Spleen (tissue), 11 donors: ENCODE data around the gene ALOXE3. TPM values are rescaled to one million over a fixed set of nuclear protein-coding genes. Genes with fewer than 3 reads are reported as not detected.
A peak's percentile ranks its signal among the peaks of the same experiment; 100 is the strongest.

Experiments used
- DNase-seq: peaks from one replicate; pipeline ENCODE4 v3.0.0-alpha.2; 2020
- H3K27ac ChIP-seq, 8 donors: fragments of 200-600 bp; sonication (generic) in 7 of 8; 1 replicate in 4 of 8; 2 replicates in 4 of 8; pipeline versions ENCODE4 v1.5.0 to v1.8.0; 2016 to 2021; ENCODE audit warnings: inconsistent platforms in 4 of 8, mild to moderate bottlenecking in 4 of 8, moderate library complexity in 1 of 8
- H3K27me3 ChIP-seq, 7 donors: fragments of 200-600 bp; sonication (generic) in 6 of 7; replicated peaks in 1 of 7; 1 replicate in 4 of 7; 2 replicates in 3 of 7; pipeline versions ENCODE4 v1.5.0 to v1.8.0; 2016 to 2021; ENCODE audit warnings: inconsistent platforms in 3 of 7, mild to moderate bottlenecking in 1 of 7
- H3K36me3 ChIP-seq, 6 donors: fragments of 200-600 bp; sonication (generic) in 5 of 6; 1 replicate in 4 of 6; 2 replicates in 2 of 6; pipeline versions ENCODE4 v1.5.0 to v1.8.0; 2016 to 2021; ENCODE audit warnings: inconsistent platforms in 2 of 6
- H3K4me1 ChIP-seq, 6 donors: fragments of 200-600 bp; sonication (generic) in 5 of 6; 1 replicate in 3 of 6; 2 replicates in 3 of 6; pipeline versions ENCODE4 v1.5.0 to v1.8.0; 2016 to 2021; ENCODE audit warnings: inconsistent platforms in 3 of 6
- H3K4me3 ChIP-seq, 8 donors: fragments of 200-600 bp; sonication (generic) in 7 of 8; 1 replicate in 4 of 8; 2 replicates in 4 of 8; pipeline versions ENCODE4 v1.5.0 to v1.8.0; 2016 to 2021; ENCODE audit warnings: inconsistent platforms in 4 of 8, mild to moderate bottlenecking in 4 of 8, moderate library complexity in 2 of 8
- H3K9me3 ChIP-seq, 8 donors: fragments of 200-600 bp; sonication (generic) in 7 of 8; 1 replicate in 4 of 8; 2 replicates in 4 of 8; pipeline versions ENCODE4 v1.5.0 to v1.8.0; 2016 to 2021; ENCODE audit warnings: inconsistent platforms in 4 of 8
- POLR2A ChIP-seq, 3 donors: fragments of 450-650 bp; IDR thresholded peaks; one replicate each; pipeline ENCODE4 v1.5.1; 2017; ENCODE audit warnings: antibody characterized with exemption in 3 of 3, mild to moderate bottlenecking in 1 of 3
- POLR2AphosphoS5 ChIP-seq, 3 donors: sonication (generic); formaldehyde crosslinking; IDR thresholded peaks; one replicate each; pipeline ENCODE4 v1.5.1; 2017; ENCODE audit warnings: antibody characterized with exemption in 3 of 3
- WGBS, 5 donors: extraction: QIAGEN DNeasy Blood & Tissue Kit in 3 of 5; methylation state at CpG; one replicate each; pipeline versions ENCODE4 v1.1.5 to v1.1.7; 2013 to 2018; 5-methylcytosine and 5-hydroxymethylcytosine counted together
- intact Hi-C: fragments of 100-400 bp; cut with DNase I; formaldehyde crosslinking; loops from one replicate; pipeline ENCODE4 v1.15.0; 2023; ENCODE audit warnings: low total_unique reads
- polyA plus RNA-seq, 3 donors: library from polyadenylated mRNA; stranded (reverse); fragments of 200-250 nt; gene quantifications; one replicate each; pipeline ENCODE4 v1.2.1, GENCODE V29; 2013
- total RNA-seq, 7 donors: library from RNA; depleted of rRNA in 3 of 7; stranded (reverse); fragments of >200 nt in 3 of 7; fragmentation: NEBNext Ultra II Directional in 4 of 7; extraction: Animal tissue kit (Norgen Biotek cat#: 25700) in 4 of 7; gene quantifications; one replicate each; pipeline versions ENCODE4 v1.1.0 to v1.2.1, GENCODE V29; 2016 to 2021
- TF ChIP-seq, protein P1 (sequence below), 11 experiments: fragments of 200-600 bp in 7 of 11; fragments of 450-650 bp in 4 of 11; sonication (generic) in 4 of 11; IDR thresholded peaks in 8 of 11; conservative IDR thresholded peaks in 3 of 11; 1 replicate in 7 of 11; 2 replicates in 4 of 11; pipeline versions ENCODE4 v1.4.0 to v1.8.0; 2016 to 2021; ENCODE audit warnings: antibody characterized with exemption in 11 of 11, inconsistent platforms in 4 of 11, mild to moderate bottlenecking in 1 of 11
- donor health status: healthy with polysubstance abuse.
- donor health status: DM: no; HTN: no; CAD: no; lungs with moderate emphysema.
- donor health status: DM: no; HTN: no; CAD: no.
- donor health status: Bipolar disorder and iron deficiency.
- donor health status: healthy.
- donor health status: DM: no; HTN: no; CAD: no.
- donor health status: DM: yes; HTN: yes; CAD: no.

Gene ALOXE3
- total and polyA plus RNA-seq, 10 donors = 0.03 TPM; not detected in 9

DNA sequence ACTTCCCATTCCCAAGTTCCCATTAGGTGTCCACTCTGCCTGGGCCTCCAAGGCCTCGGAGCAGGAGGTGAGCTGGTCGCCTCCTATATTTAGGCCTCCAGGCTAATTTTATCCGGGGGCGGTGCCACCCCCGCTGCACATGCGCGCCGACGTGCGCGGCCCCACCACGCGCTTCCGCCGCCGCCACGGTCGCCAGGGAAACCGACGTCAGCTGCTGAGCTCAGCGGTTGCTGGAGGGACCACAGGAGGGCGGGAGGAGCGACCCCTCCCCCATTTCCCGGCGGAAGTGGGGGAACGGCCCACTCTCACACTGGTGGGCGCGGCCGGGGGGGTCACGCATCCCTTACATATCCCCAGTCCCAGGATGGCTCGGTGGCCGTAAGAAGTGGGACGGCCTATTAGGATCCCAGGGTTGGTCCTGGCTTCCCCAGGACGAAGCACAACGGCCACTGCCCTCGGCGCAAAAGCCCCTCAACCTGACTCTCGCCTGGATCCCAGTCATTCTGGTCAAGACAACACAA is 32.9 kb upstream of the ALOXE3 start:
- TF ChIP-seq, protein P1, sequence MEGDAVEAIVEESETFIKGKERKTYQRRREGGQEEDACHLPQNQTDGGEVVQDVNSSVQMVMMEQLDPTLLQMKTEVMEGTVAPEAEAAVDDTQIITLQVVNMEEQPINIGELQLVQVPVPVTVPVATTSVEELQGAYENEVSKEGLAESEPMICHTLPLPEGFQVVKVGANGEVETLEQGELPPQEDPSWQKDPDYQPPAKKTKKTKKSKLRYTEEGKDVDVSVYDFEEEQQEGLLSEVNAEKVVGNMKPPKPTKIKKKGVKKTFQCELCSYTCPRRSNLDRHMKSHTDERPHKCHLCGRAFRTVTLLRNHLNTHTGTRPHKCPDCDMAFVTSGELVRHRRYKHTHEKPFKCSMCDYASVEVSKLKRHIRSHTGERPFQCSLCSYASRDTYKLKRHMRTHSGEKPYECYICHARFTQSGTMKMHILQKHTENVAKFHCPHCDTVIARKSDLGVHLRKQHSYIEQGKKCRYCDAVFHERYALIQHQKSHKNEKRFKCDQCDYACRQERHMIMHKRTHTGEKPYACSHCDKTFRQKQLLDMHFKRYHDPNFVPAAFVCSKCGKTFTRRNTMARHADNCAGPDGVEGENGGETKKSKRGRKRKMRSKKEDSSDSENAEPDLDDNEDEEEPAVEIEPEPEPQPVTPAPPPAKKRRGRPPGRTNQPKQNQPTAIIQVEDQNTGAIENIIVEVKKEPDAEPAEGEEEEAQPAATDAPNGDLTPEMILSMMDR (IDR thresholded peaks at IDR 0.05 in 8 of 11, conservative IDR thresholded peaks at IDR 0.05 in 3 of 11) = peak in 7 of 11 experiments; percentile 5 to 47 (median 27)
- TF ChIP-seq POLR2AphosphoS5 (IDR thresholded peaks at IDR 0.05) = peak; percentile 90 to 95 (median 90)
- peak in 2 of 3 donors; percentile 27 to 40 for TF ChIP-seq POLR2A (IDR thresholded peaks at IDR 0.05)
- DNase-seq = peak; percentile 98
- Histone ChIP-seq H3K4me3 (peak overlapping the region; percentile 42 to 79 (median 66)), H3K27me3 (no peaks in the 10 kb centered on the region), H3K9me3 (no peaks in the 10 kb centered on the region), H3K36me3 (peaks cover 16 to 60% (median 43%) of the 10 kb centered on the region in 6 donors), H3K27ac (peak overlapping the region; percentile 96 to 100 (median 98)), H3K4me1 (peaks cover 37 to 81% (median 60%) of the 10 kb centered on the region in 6 donors)
- intact Hi-C loops = no loop called here
- 0 to 2% (median 0%) methylated on average over 16 to 38 of the region's 38 CpGs for WGBS, 5 donors

- Histone ChIP-seq H3K36me3 (peaks cover 16 to 67% (median 50%) of the 10 kb centered on the region in 6 donors), H3K27ac (peak overlapping the region; percentile 96 to 100 (median 98))
These were observed 32.1 kb upstream of the ALOXE3 start for GRCh38 chr17:8150194-8151119.

DNA sequence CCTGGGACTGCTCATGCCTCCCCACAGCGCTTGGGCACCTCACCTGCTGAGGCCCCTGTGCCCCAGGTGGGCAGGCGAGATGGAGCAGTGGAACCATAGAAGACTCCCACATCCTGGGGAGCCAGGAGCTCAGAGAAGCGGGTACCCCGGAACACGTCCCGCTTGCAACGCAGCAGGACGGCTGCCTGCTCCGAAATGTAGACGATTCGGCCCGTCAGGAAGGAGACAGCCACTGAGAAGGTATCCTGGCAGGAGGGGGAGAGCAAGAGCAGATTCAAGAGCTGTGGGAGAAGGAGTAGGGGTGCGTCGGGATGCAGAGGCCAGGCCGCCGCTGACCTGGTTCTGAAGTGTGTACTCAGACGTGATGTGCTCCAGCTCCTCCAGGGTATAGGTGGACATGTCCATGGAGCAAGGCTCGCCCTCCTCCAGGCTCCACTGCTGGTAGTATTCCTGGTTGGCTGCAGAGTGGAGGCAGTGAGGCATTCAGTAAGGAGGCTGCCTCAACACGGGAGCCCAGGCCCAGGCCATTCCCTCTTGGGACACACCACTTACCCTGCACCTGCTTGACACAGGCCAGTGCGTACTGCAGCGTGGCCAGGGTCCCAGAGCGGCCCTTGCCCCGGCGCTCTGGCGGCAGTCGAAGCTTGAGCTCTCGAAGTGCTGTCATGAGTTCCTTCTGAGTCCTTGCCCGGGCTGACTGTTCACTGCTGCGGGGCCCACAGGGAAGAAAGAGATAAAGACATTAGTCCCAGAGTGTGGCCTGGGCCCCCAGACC is 31.3 kb upstream of the ALOXE3 start:
- TF ChIP-seq, protein P1 (IDR thresholded peaks at IDR 0.05 in 8 of 11, conservative IDR thresholded peaks at IDR 0.05 in 3 of 11) = no peak
- TF ChIP-seq POLR2A (IDR thresholded peaks at IDR 0.05) (no peak), POLR2AphosphoS5 (IDR thresholded peaks at IDR 0.05) (peak in 2 of 3 donors; percentile 11 to 55)
- Histone ChIP-seq H3K4me1 (peaks cover 31 to 68% (median 47%) of the 10 kb centered on the region in 6 donors), H3K4me3 (peak overlapping the region in 1 of 8 donors; percentile 79), H3K27ac (peak overlapping the region in 2 of 8 donors; percentile 98 to 100), H3K9me3 (no peaks in the 10 kb centered on the region), H3K27me3 (no peaks in the 10 kb centered on the region), H3K36me3 (peaks cover 16 to 76% (median 58%) of the 10 kb centered on the region in 6 donors)
- no peak for DNase-seq
- 91 to 96% (median 94%) methylated on average over 23 to 29 of the region's 29 CpGs for WGBS, 5 donors
- intact Hi-C loops = no loop called here

More at GRCh38 chr17:8150194-8151119, 32.1 kb upstream of the ALOXE3 start:
- no peaks in the 10 kb centered on the region for H3K27me3 ChIP-seq
- peaks cover 37 to 76% (median 55%) of the 10 kb centered on the region in 6 donors for H3K4me1 ChIP-seq
- H3K4me3 ChIP-seq = peak overlapping the region; percentile 42 to 79 (median 66)
- no peaks in the 10 kb centered on the region for H3K9me3 ChIP-seq
- peak; percentile 80 for DNase-seq
- WGBS, 5 donors = 73 to 79% (median 78%) methylated on average over 17 to 18 of the region's 18 CpGs
- intact Hi-C loops = no loop called here
- TF ChIP-seq POLR2A (IDR thresholded peaks at IDR 0.05) = no peak
- peak in 2 of 3 donors; percentile 40 for TF ChIP-seq POLR2AphosphoS5 (IDR thresholded peaks at IDR 0.05)
- TF ChIP-seq, protein P1 (IDR thresholded peaks at IDR 0.05 in 8 of 11, conservative IDR thresholded peaks at IDR 0.05 in 3 of 11) = no peak
